ENCODE measurements around the gene CDK19. TPM values are rescaled to one million over a fixed set of nuclear protein-coding genes. Genes with fewer than 3 reads are reported as not detected.
A peak's percentile ranks its signal among the peaks of the same experiment; 100 is the strongest.

The CDK19 gene
- total and polyA plus RNA-seq, 2 of the 13 experiments (the other 11 are each of a cell fraction or from before 2014, with no cell fraction given) = 13.4 to 27.0 TPM

- TF ChIP-seq MAX (IDR thresholded peaks at IDR 0.05) = no peak
- TF ChIP-seq PAWR (CRISPR knock-in tag; IDR thresholded peaks at IDR 0.05; ENCODE audit: borderline replicate concordance) = no peak
- TF ChIP-seq PLSCR1 (CRISPR knock-in tag; IDR thresholded peaks at IDR 0.05; ENCODE audit: borderline replicate concordance) = no peak
- TF ChIP-seq NR1H2 (CRISPR knock-in tag; IDR thresholded peaks at IDR 0.05; ENCODE audit: borderline replicate concordance, low read depth) = no peak
- no peak for TF ChIP-seq ZNF335 (CRISPR knock-in tag; IDR thresholded peaks at IDR 0.05)
- no peak for TF ChIP-seq ZNF276 (CRISPR knock-in tag; IDR thresholded peaks at IDR 0.05; ENCODE audit: low read depth)
- no peak for TF ChIP-seq POLR2A (IDR thresholded peaks at IDR 0.05; ENCODE audit: insufficient read depth in 1 of 2, low read depth in 2 of 2, low read length in 2 of 2)
- TF ChIP-seq ZNF451 (CRISPR knock-in tag; IDR thresholded peaks at IDR 0.05) = no peak
- no peak for TF ChIP-seq ZNF691 (CRISPR knock-in tag; IDR thresholded peaks at IDR 0.05; ENCODE audit: borderline replicate concordance, low read depth)
- no peak for TF ChIP-seq ZNF639 (CRISPR knock-in tag; conservative IDR thresholded peaks at IDR 0.05)
- no peak for TF ChIP-seq GABPA (IDR thresholded peaks at IDR 0.05; ENCODE audit: low read depth, low read length)
- peak; percentile 23; the same call in 1 of the 2 replicates for TF ChIP-seq GABPA (CRISPR knock-in tag; IDR thresholded peaks at IDR 0.05; ENCODE audit: low read depth)
- peak; percentile 95 for TF ChIP-seq NR2F2 (IDR thresholded peaks at IDR 0.05; ENCODE audit: borderline replicate concordance, low read depth)
- TF ChIP-seq ZNF564 (CRISPR knock-in tag; IDR thresholded peaks at IDR 0.05) = no peak
- TF ChIP-seq ZNF251 (CRISPR knock-in tag; IDR thresholded peaks at IDR 0.05) = no peak
- TF ChIP-seq NFKBIZ (CRISPR knock-in tag; IDR thresholded peaks at IDR 0.05) = peak; percentile 88
- peak in 1 of 2 experiments; percentile 82; a peak in 2 of 4 replicates for TF ChIP-seq ATF4 (CRISPR knock-in tag; IDR thresholded peaks at IDR 0.05)
- no peak for TF ChIP-seq ZSCAN29 (CRISPR knock-in tag; conservative IDR thresholded peaks at IDR 0.05)
- TF ChIP-seq EP300 (IDR thresholded peaks at IDR 0.05; ENCODE audit: low read depth in 2 of 2, low read length in 2 of 2) = peak; percentile 79 to 97
- peak; percentile 72; the same call in 1 of the 2 replicates for TF ChIP-seq EP300 (CRISPR knock-in tag; IDR thresholded peaks at IDR 0.05; ENCODE audit: borderline replicate concordance)
- TF ChIP-seq SSRP1 (CRISPR knock-in tag; IDR thresholded peaks at IDR 0.05) = 0 out of 2 replicates have a peak, but pooled peaks have one; percentile 79
- no peak for TF ChIP-seq LRRFIP1 (CRISPR knock-in tag; conservative IDR thresholded peaks at IDR 0.05)
Observed at GRCh38 chr6:110703906-110704594, 111.2 kb downstream of the CDK19 start (continued).

Measured in HepG2 (cell line).